Measurements from ENCODE around the gene PHKA2. TPM values are rescaled to one million over a fixed set of nuclear protein-coding genes. Genes with fewer than 3 reads are reported as not detected.

The PHKA2 gene
- total and polyA plus RNA-seq, 4 donors: 28.9 to 82.3 (median 41.9) TPM

DNA sequence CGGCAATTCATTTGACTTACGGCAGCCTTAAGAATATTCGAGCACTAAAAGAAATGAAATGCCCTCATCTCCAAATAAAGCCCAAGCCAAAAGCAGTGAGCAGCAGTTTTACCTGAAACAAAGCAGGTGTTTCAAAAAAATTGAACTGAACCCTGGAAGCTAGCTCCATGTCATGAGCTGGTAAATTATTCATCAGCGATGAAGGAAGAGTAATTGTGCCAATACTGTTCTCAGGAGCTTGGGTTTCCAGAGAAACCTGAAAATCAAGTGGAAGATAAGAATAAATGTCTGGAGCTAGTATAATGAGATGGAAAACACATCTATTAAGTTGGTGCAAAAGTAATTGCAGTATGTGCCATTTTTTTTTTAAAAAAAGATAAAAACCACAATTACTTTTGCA lies 24.0 kb upstream of the PHKA2 start:
- Histone ChIP-seq H3K36me3 (ENCODE audit: control insufficient read depth in 4 of 4, insufficient read depth in 3 of 4, low read depth in 1 of 4, low read length in 3 of 4) (no peaks in the 10 kb centered on the region), H3K4me3 (ENCODE audit: low read depth in 1 of 3, low read length in 3 of 3) (no peak overlapping the region), H3K9ac (ENCODE audit: low read depth in 1 of 2, low read length in 2 of 2) (no peak overlapping the region), H3K27ac (ENCODE audit: low read depth in 1 of 2, low read length in 2 of 2) (no peak overlapping the region), H3K4me1 (ENCODE audit: control insufficient read depth in 4 of 4, insufficient read depth in 4 of 4, low read length in 3 of 4) (no peaks in the 10 kb centered on the region), H3K27me3 (ENCODE audit: control insufficient read depth in 4 of 4, insufficient read depth in 4 of 4, low read length in 3 of 4) (no peaks in the 10 kb centered on the region), H3K9me3 (ENCODE audit: control insufficient read depth in 4 of 4, low read length in 3 of 4) (no peaks in the 10 kb centered on the region)
- no peak for TF ChIP-seq JUND (IDR thresholded peaks at IDR 0.05)
- TF ChIP-seq YY1 (IDR thresholded peaks at IDR 0.05): no peak
- no peak for TF ChIP-seq RAD21 (IDR thresholded peaks at IDR 0.05)
- no peak for TF ChIP-seq EGR1 (IDR thresholded peaks at IDR 0.05; ENCODE audit: low read depth in 2 of 2)
- TF ChIP-seq SP1 (IDR thresholded peaks at IDR 0.05): no peak
- TF ChIP-seq, protein P1, sequence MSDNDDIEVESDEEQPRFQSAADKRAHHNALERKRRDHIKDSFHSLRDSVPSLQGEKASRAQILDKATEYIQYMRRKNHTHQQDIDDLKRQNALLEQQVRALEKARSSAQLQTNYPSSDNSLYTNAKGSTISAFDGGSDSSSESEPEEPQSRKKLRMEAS (IDR thresholded peaks at IDR 0.05): no peak
- TF ChIP-seq NR2F2 (IDR thresholded peaks at IDR 0.05): no peak
- TF ChIP-seq FOXA1 (IDR thresholded peaks at IDR 0.05): no peak
- TF ChIP-seq, protein P2, sequence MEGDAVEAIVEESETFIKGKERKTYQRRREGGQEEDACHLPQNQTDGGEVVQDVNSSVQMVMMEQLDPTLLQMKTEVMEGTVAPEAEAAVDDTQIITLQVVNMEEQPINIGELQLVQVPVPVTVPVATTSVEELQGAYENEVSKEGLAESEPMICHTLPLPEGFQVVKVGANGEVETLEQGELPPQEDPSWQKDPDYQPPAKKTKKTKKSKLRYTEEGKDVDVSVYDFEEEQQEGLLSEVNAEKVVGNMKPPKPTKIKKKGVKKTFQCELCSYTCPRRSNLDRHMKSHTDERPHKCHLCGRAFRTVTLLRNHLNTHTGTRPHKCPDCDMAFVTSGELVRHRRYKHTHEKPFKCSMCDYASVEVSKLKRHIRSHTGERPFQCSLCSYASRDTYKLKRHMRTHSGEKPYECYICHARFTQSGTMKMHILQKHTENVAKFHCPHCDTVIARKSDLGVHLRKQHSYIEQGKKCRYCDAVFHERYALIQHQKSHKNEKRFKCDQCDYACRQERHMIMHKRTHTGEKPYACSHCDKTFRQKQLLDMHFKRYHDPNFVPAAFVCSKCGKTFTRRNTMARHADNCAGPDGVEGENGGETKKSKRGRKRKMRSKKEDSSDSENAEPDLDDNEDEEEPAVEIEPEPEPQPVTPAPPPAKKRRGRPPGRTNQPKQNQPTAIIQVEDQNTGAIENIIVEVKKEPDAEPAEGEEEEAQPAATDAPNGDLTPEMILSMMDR (IDR thresholded peaks at IDR 0.05; ENCODE audit: low read depth, low read length, missing input control): no peak
- no peak for TF ChIP-seq HNF4A (conservative IDR thresholded peaks at IDR 0.05)
- no peak for TF ChIP-seq HNF4G (IDR thresholded peaks at IDR 0.05)
- no peak for TF ChIP-seq TAF1 (conservative IDR thresholded peaks at IDR 0.05)
- DNase-seq (ENCODE audit: low spot score): no peak
- WGBS: 90% methylated on average over 4 of the region's 4 CpGs

DNA sequence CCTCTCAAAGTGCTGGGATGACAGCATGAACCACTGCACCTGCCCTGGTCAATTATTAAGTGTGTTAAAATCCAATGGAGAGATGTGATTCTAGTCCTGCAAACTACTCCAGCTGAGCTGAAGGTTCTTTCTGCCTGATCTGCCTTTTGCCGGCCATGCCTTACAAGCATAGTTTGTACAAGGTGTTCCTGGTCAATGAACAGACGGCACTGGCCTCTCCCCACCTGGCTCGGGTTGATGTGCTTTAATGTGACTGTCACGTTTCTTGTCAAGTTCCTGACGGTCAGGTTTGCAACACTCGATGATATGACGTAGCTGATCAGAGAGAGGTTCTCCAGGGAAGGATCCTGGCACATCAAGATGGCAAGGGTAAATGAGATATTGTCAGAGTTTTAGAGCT lies 23.1 kb upstream of the PHKA2 start:
- H3K9me3 ChIP-seq (ENCODE audit: control insufficient read depth in 4 of 4, low read length in 3 of 4): no peaks in the 10 kb centered on the region
- H3K9ac ChIP-seq (ENCODE audit: low read depth in 1 of 2, low read length in 2 of 2): no peak overlapping the region
- H3K4me1 ChIP-seq (ENCODE audit: control insufficient read depth in 4 of 4, insufficient read depth in 4 of 4, low read length in 3 of 4): no peaks in the 10 kb centered on the region
- H3K27ac ChIP-seq (ENCODE audit: low read depth in 1 of 2, low read length in 2 of 2): no peak overlapping the region
- TF ChIP-seq GABPA (IDR thresholded peaks at IDR 0.05 in 1 of 2, conservative IDR thresholded peaks at IDR 0.05 in 1 of 2): no peak
- no peak for TF ChIP-seq TAF1 (conservative IDR thresholded peaks at IDR 0.05)
- TF ChIP-seq, protein P3, sequence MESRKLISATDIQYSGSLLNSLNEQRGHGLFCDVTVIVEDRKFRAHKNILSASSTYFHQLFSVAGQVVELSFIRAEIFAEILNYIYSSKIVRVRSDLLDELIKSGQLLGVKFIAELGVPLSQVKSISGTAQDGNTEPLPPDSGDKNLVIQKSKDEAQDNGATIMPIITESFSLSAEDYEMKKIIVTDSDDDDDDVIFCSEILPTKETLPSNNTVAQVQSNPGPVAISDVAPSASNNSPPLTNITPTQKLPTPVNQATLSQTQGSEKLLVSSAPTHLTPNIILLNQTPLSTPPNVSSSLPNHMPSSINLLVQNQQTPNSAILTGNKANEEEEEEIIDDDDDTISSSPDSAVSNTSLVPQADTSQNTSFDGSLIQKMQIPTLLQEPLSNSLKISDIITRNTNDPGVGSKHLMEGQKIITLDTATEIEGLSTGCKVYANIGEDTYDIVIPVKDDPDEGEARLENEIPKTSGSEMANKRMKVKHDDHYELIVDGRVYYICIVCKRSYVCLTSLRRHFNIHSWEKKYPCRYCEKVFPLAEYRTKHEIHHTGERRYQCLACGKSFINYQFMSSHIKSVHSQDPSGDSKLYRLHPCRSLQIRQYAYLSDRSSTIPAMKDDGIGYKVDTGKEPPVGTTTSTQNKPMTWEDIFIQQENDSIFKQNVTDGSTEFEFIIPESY (IDR thresholded peaks at IDR 0.05): no peak
- DNase-seq (ENCODE audit: low spot score): no peak
- no peaks in the 10 kb centered on the region for H3K27me3 ChIP-seq (ENCODE audit: control insufficient read depth in 4 of 4, insufficient read depth in 4 of 4, low read length in 3 of 4)
- 93% methylated on average over 7 of the region's 7 CpGs for WGBS
- no peak overlapping the region for H3K4me3 ChIP-seq (ENCODE audit: low read depth in 1 of 3, low read length in 3 of 3)
- no peaks in the 10 kb centered on the region for H3K36me3 ChIP-seq (ENCODE audit: control insufficient read depth in 4 of 4, insufficient read depth in 3 of 4, low read depth in 1 of 4, low read length in 3 of 4)

DNA sequence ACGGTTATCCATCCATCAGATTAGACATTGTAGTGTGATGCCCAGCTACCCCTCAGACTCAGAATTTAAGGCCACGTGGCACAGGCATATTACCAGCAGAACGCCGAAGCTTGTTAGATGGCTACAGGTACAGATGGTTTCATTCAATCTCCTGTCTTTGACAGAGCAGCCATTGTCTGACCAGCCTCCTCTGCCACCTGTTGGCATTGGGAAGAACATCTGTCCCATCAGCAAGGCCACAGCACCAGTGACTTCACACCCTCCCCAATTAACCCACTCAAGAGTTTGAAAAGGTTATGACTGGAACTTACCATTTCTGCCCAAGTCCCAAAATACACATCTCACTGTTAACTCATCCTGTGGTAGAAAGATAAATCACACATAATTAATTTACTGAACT lies 22.0 kb upstream of the PHKA2 start:
- Histone ChIP-seq H3K4me1 (ENCODE audit: control insufficient read depth in 4 of 4, insufficient read depth in 4 of 4, low read length in 3 of 4) (no peaks in the 10 kb centered on the region), H3K36me3 (ENCODE audit: control insufficient read depth in 4 of 4, insufficient read depth in 3 of 4, low read depth in 1 of 4, low read length in 3 of 4) (no peaks in the 10 kb centered on the region), H3K27me3 (ENCODE audit: control insufficient read depth in 4 of 4, insufficient read depth in 4 of 4, low read length in 3 of 4) (no peaks in the 10 kb centered on the region), H3K9ac (ENCODE audit: low read depth in 1 of 2, low read length in 2 of 2) (no peak overlapping the region), H3K27ac (ENCODE audit: low read depth in 1 of 2, low read length in 2 of 2) (no peak overlapping the region), H3K4me3 (ENCODE audit: low read depth in 1 of 3, low read length in 3 of 3) (no peak overlapping the region), H3K9me3 (ENCODE audit: control insufficient read depth in 4 of 4, low read length in 3 of 4) (no peaks in the 10 kb centered on the region)
- WGBS: 93% methylated on average over 4 of the region's 4 CpGs
- no peak for TF ChIP-seq TAF1 (conservative IDR thresholded peaks at IDR 0.05)
- TF ChIP-seq, protein P2 (IDR thresholded peaks at IDR 0.05; ENCODE audit: low read depth, low read length, missing input control): peak; percentile 21
- TF ChIP-seq RAD21 (IDR thresholded peaks at IDR 0.05): peak; percentile 52 to 71
- no peak for DNase-seq (ENCODE audit: low spot score)

All from liver (tissue), 9 donors.